ENCODE measurements around the gene KRT40.
"Not testable (repeated sequence)": the region's sequence is repeated elsewhere in the genome, so short reads cannot be mapped to it uniquely, and the experiment has no call there.

Gene KRT40
- total RNA-seq: 0 to 0.12 (median 0) reads per million in 18 experiments

DNA sequence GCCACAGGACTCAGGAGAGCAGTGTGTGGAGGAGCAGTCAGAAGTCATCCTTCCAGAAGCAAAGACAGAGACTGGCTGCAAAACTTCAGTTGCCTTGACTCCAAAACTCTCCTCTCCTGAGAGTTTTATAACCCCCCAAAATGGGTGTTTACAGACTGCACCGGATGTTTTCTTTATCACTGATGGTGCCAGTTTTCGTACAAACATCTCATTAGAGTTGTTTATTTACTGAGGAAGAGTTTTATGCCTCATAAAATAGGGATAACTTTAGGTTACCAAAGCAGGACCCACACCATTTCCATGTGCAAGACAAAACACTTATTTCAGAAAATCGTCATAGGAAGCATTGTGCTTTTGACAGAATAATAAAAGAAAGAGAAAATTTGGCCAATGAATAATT is at the start of gene KRT40:
TSS of gene KRT40 (minus strand) at position 101 of the 400 bp plus-strand sequence. CDS start at position 48, 53 bp downstream.
- DNase-seq: no peak

DNA sequence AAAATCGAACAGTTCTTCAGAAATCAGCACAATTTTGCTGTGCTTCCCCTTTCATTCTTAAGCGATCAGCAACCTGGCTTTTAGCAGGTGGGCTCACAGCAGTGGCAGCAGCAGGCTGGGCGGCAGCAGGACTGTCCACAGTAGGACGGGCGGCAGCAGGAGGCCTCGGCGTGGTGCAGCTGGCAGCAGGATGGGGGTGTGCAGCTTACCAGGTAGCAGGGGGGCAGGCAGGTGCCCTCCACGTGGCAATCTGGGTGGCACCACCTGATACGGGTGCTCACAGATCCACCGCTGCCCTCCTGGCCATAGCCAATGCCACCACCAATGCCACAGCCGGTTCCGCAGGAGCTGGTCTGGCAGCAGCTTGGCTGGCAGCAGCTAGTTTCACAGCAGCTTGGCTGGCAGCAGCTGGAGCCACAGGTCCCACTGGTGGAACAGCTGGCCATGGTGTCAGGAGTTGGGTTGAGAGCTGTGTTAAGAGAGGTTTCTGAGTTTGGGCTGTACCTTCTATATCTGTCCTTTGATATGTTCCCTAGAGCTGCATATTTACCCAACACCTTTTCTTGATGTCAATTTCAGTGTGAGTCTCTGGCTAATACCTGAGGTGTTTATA is 45.6 kb upstream of the KRT40 start, which contains the start of gene KRTAP1-4:
TSS of gene KRTAP1-4 (minus strand) at position 563 of the 613 bp plus-strand sequence. CDS start at position 446, 117 bp downstream.
- DNase-seq: no peak

DNA sequence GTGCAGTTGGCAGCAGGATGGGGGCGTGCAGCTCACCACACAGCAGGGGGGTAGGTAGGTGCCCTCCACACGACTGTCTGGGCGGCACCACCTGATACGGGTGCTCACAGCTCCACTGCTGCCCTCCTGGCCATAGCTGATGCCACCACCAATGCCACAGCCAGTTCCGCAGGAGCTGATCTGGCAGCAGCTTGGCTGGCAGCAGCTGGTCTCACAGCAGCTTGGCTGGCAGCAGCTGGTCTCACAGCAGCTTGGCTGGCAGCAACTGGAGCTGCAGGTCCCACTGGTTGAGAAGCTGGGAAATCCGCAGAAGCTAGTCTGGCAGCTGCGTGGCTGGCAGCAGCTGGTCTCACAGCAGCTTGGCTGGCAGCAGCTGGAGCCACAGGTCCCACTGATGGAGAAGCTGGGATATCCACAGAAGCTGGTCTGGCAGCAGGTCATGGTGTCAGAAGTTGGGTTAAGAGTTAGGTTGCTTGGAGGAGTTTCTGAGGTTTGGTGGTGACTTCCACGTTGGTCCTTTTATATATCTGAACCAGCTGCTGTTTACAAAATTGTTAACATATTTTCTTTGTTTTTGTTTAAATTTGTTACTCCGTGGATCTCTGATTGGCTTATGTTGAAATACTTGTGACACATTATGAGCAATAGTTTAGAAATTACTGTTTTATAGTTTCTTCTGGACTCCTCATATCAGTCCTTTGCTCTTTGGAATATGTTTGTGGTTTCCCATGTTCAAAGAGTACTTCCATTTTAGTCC is 42.8 kb upstream of the KRT40 start, which contains the start of gene KRTAP1-5:
TSS of gene KRTAP1-5 (minus strand) at position 494 of the 757 bp plus-strand sequence. CDS start at position 441, 53 bp downstream.
- DNase-seq: no peak

DNA sequence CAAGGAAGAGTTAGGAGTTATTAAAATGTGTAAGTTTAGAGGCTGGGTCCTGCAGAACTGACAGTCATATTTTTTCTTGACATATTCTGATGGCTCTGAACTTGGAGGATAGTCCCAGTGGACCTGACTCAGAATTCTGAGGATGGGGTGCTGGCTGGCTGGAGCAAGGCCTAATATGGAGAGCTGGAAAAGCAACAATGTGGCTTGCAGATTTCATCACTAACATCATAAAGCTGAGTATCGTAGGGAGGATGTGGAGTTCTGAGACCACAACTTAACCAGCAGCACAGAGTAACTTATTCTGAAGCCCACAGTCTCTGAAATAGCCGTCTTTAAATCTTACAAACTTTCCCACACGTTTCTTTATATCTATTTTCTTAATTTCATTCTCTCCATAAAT is 40.6 kb upstream of the KRT40 start:
- no peak for DNase-seq

DNA sequence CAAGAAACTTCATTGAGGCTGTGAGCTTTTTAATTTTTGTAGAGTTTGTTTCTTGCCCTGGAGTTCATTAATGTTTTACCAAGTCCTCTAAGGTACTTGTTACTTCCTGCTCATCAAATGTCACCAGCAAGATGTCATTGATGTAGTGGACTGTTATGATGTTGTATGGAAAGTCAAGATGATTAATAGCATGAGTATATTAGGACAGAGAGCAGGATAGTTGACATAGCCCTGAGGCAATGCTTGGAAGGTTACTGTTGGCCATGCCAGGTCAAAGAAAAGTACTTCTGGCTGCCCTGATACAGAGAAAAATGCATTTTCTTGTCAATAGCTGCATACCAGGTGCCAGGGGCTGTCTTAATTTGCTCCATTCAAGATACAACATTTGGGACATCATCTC is 36.2 kb upstream of the KRT40 start:
- no peak for DNase-seq

DNA sequence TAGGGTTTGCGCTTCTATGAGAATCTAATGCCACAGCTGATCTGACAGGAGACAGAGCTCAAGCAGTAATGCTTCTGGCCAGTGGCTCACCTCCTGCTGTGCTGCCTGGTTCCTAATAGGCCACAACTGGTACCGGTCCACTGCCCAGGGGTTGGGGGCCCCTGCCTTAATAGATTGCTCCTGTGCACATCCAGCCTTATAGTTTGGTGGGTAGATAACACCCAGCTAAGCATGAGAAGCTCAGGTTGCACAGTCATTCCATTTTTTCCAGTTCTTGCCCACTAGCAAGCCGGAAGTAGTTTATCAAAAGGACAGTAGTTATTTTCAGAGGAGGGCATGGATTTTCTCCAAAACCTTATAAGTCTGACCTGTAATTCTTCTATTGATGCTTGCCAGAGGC is 35.3 kb upstream of the KRT40 start:
- DNase-seq: no peak

DNA sequence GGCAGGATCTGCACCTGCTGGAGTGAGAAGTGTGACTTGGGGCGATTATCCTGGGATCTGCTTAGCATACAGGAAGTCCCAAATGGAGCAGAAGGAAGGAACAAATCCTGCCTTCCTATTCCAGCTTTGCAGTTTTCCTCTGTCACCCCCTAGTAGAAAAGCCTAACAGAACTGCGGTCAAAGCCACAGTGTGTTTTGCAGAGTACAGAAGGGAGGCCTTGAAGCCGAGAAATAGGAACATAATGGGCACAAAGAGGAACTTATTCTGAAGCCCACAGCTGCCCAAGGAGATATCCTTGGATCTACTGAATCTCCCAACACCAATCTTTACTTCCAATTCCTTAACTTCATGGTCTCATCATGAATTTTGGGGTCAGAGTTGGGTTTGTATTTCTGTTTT is 34.4 kb upstream of the KRT40 start:
- peak in 1 of 2 donors; percentile 4 for DNase-seq

DNA sequence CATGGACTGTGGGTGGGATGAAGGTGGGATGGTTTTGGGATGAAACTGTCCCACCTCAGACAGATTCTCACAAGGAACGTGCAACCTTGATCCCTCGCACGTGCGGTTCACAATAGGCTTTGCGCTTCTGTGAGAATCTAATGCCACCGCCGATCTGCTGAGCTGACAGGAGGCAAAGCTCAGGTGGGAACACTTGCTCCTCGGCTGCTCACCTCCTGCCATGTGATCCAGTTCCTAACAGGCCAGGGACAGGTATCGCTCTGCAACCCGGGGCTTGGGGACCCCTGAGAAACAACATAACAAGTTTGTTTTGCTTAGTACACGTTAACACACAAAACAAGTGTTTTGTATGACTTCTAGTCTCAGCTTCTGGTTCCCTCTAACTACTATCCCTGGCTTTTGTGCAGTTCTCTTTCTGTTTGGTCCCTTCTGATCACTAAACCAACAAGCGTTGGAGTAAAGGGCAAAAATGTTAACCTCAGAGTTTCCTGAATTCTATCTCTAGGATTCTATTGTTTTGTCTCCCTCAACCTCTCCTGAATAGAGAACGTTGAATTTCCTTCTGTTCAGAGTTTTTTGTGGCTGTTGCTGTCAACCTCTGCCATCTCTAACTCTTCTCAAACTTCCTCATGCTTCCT is 32.6 kb upstream of the KRT40 start:
- no peak for DNase-seq

DNA sequence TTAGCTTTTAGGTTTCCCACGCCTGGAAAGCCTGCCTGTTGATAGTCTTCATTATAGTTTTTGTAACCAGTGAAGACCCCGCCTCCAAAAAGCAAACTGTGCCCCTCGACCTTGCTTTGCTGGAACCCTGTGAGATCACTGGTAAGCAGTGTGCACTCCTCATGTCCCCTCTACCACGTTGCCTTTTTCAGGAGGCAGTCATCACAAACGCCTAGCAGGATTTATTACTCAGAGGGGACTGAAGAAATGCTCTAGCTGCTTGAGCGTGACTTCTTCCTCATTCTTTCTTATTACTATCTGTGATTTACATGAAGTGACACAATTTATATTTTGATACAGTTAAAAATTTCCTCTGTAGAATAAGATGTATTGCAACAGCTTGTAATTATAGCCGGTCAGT is 31.3 kb upstream of the KRT40 start:
- DNase-seq: no peak

DNA sequence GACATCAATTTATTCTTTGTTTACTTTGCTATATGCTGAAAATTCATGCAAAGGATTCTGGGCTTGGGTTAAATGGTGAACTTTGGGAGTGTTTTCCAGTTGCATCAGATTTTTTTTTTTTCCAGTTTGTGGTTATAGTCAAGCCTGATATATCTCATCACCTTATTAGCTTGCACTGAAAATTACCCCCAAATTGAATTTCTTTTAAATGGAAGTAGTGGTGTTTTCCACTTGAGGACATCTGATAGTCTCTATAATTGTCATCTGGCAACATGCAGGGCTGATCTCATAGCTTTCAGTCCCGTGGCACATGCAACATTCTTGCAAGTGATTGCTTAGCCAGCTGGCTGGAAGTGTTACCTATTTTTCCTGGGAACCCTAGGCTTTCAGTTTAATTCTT is 29.5 kb upstream of the KRT40 start:
- DNase-seq: no peak

DNA sequence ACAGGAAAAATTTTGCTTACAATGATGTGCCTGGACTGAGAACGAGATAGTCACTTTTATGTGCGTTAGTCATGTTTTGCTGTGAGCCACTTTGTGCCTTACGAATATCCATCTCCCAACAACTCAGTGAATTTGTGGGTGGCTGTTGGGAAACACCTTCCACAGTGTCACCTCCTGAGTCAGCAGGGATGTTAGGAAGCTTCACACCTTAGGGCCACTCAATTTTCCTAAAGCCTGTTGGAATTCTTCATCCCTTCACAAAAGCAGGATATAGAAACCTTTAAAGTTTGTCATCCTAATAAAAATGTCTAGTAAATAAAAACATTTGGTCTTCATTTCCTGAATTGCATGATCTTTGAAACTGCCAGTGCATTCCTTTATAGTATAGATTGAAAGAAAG is 29.1 kb upstream of the KRT40 start:
- DNase-seq: no peak

DNA sequence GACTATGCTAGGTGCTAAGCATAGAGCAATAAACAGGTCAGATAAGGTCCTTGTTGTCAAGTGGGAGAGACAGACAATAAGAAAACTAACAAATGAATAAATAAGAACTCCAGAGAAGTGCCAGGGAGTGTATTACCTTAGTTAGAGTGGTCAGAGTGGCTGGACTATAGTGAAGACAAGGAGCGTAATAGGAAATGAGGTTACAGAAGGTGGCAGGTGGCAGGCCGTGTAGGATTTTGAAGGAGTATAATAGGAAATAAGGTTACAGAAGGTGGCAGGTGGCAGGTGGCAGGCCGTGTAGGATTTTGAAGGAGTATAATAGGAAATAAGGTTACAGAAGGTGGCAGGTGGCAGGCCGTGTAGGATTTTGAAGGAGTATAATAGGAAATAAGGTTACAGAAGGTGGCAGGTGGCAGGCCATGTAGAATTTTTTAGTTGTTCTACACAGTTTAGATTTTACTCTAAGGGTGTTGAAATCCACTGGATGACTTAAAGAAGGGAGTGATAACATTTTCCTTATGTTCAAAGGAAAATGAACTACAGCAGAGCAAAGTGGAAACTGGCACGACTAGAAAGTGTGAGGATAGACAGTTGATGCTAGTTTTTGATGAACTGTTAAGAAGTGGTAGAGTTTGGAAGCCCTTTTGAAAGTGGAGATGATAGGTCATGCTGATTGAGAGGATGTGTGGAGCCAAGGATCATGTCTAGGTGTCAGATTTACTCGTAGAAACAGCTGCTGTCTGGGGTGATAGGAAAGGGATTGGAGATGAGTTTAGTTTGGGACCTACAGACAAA is 28.4 kb upstream of the KRT40 start:
- no peak for DNase-seq

DNA sequence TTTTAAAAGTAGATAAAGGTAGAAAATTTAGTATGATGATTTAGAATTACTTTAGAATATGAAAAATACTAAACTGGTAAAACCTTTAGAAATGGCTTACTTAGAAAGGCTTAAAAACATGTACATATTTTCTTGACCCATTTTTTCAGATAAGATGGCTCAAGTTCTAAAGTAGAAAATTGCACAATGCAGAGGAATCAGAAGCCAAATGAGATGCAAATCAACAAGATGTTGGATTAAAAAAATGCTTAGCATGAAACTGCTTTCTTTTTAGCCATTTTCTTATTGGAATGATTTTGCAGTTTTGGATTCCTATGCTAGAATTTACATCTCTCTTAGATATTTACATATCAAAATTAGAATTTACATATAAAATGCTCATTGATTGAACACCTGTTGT is 26.3 kb upstream of the KRT40 start:
- DNase-seq: no peak

DNA sequence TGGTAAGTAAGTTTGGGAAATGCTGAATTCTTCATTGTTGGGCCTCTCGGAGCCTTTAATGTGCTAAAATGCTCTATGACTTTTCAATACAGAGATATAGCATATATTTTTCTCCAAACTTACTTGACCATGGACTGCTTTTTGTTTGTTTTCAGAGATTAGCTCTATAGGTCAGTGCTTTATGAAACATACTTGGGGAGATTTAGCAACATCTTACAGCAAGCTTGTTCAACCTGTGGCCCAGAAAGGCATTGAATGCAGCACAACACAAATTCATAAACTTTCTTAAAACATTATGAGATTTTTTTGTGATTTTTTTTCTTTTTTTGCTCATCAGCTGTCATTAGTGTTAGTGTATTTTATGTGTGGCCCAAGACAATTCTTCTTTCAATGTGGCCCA is 25.8 kb upstream of the KRT40 start:
- no peak for DNase-seq

DNA sequence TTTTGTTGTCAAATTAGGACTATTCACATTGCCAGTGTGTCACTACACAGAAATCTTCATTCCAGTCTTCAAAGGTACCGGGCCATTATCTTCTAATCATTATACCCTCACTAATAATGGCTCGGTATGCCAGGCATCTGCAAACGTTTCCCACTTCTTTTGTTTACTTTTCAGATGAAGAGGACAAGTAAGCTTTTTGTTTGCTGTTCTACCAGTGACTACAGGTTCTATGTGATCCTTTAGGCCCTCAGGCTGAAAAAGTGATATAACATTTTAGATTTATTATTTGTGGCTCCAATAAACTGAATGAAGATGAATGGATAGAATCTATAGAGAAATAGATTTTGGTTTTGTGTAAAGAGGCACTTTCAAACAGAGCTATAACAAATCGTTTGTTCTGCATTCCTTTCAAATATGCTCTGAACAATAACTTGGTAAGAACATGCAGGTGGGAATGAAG is 25.2 kb upstream of the KRT40 start:
- no peak for DNase-seq

DNA sequence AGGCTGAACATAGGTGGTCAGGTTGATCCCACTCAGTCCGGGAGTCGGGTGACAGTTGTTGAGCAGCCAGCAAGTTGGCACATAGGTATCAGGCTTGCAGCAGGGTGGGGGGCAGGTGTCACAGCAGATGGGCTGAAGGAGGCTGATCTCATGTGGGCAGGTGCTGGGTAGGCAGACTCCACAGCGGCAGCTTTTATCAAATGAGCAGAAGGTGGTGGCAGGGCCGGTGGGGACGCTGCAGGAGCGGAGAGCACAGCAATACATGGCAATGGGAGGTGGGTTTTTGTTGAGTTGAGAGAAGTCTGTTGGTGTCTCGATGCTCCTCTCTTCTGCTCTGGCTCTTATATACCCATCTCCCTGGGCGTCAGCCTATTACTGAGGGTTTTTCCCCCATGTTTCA is 24.7 kb upstream of the KRT40 start, which contains the start of gene KRTAP3-1:
TSS of gene KRTAP3-1 (minus strand) at position 318 of the 400 bp plus-strand sequence. CDS start at position 264, 54 bp downstream.
- no peak for DNase-seq

DNA sequence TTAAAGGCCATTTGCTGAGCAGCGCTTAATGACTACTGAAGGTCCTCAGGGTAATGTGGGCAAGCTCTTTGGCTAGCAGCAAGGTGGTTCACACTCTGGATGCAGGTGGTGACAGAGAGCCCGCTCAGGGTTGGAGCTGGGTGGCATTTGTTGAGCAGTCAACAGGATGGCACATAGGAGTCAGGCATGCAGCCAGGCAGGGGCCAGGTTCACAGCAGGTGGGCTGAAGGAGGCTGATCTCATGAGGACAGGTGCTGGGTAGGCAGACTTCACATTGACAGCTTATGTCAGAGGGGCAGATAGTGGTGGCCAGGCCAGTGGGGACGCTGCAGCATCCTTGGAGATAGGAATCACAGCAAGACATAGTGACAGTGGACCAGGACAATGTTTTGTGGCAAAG is 20.3 kb upstream of the KRT40 start:
- DNase-seq: no peak

DNA sequence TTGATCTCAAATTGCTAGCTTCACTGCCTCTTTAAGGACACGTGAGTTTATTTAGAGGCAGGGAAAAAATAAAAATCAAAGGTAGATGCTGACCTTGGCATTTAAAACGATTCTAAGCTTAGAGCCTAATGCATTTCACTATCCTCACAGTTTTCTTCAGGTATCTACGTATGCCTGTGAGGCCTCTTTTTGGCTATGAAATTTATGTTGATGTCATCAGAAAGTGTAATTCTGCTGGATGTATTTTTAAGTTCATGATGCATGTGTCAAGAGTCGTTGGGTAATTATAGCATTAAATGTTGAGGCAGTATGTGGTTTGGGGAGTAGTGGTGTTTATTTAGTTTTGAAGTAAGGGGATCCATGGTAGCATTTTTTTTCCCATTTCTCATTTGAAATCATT is 19.8 kb upstream of the KRT40 start:
- no peak for DNase-seq

DNA sequence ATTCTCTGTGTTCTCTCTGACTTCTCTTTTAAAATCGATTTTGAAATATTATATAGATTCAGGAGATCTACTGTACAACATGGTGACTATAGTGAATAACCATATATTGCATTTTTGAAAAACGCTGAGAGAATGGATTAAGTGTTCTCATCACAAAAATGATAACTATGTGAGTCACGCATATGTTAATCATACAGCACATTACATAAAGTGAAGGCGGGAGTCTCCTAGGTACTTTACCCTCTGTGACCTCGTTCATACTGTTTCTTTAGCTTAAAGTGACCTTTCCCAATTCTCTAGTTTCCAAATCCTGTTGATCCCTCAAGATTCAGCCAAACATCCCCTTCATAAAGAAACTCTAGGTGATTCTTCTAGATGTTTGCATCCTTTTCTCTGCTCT is 18.7 kb upstream of the KRT40 start:
- no peak for DNase-seq

DNA sequence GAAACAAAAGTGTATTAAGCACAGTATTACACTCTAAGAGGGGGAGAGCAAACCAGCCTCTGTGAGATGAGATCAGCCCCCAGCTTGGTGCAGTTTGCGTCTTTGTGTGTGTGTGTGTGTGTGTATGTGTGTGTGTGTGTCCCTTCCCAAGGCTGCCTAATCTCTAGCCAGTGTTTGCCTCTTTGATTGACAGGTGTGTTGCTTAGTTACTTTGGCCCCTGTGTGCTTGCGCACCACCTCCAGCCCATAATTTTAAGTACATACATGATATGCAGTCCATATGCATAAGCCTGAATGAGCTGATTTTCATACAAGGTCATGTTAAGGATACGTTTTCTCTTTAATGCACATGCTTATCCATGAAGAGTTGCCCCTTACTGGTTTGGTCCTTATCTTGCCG is 17.7 kb upstream of the KRT40 start:
- DNase-seq: no peak

DNA sequence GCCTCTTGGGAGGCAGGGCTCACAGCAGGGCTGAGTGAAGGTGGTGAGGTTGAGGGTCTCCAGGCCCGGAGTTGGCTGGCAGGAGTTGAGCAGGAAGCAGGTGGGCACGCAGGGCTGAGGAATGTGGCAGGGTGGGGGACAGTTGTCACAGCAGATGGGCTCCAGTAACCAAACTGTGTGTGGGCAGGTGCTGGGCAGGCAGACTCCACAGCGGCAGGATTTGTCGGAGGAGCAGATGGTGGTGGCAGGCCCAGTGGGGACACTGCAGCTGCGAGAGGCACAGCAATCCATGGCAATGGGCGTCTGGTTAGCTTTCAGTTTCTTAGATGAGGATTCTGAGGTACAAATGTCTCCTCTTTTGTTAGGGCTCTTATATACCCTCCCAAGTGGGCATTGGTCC is 15.4 kb upstream of the KRT40 start, which contains the start of gene KRTAP3-2:
TSS of gene KRTAP3-2 (minus strand) at position 344 of the 400 bp plus-strand sequence. CDS start at position 291, 53 bp downstream.
- not testable (repeated sequence) for DNase-seq

DNA sequence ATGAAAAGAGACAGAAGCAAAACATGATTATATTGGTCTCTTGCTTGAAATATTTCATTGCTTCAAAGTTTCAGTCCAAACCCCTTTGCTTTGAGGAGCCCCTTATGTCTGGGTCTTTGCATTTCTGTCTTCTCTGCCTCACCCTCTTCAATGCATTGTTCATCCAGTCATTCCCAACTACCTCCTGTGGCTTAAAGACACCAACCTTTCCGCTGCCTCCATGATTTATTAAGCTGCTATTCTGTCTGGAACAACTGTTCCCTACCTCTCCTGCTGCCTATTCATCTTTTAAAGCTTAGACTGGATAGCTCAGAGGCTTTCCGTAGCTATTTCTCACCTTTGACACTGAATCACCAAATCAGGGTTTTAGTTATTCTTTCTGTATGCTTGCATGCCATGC is 13.2 kb upstream of the KRT40 start:
- DNase-seq: no peak

Measured in inflammatory macrophage (primary cell).